Measurements from ENCODE around the gene THEMIS2. TPM values are rescaled to one million over a fixed set of nuclear protein-coding genes. Genes with fewer than 3 reads are reported as not detected.

Gene THEMIS2
- polyA plus RNA-seq, 1 donor (not counting 4 experiments of a cell fraction or from before 2014, with no cell fraction given), result 1.3 TPM

GRCh38 chr1:27912429-27912828 lies 40.1 kb downstream of the THEMIS2 start:
- H3K27ac ChIP-seq (ENCODE audit: control insufficient read depth, insufficient read depth, low read length), result no peak overlapping the region
- H3K9me1 ChIP-seq (ENCODE audit: control insufficient read depth, extremely low read depth, insufficient read depth, low read length), result no peaks in the 10 kb centered on the region
- dilution Hi-C loops (cut with MboI; ENCODE audit: extremely low pct_ligation_motif_present, low sequenced_read_pairs), result no loop called here
- H2AFZ ChIP-seq (ENCODE audit: control insufficient read depth, low read length), result no peak overlapping the region
- no peak overlapping the region for H3K4me2 ChIP-seq (ENCODE audit: control insufficient read depth, extremely low read depth, insufficient read depth, low read depth, low read length)
- DNase-seq (ENCODE audit: low read depth, low spot score), result no peak
- H3K27me3 ChIP-seq (ENCODE audit: control insufficient read depth, extremely low read depth, insufficient read depth, low read length), result no peaks in the 10 kb centered on the region
- peaks cover 9 to 11% of the 10 kb centered on the region in 2 experiments for H3K36me3 ChIP-seq (ENCODE audit: control insufficient read depth in 2 of 2, extremely low read depth in 1 of 2, insufficient read depth in 2 of 2, low read length in 2 of 2)
- no peak overlapping the region for H3K4me3 ChIP-seq (ENCODE audit: control insufficient read depth in 2 of 3, extremely low read depth in 1 of 3, insufficient read depth in 2 of 3, low read depth in 1 of 3, low read length in 3 of 3)
- no peak for FAIRE-seq
- no peaks in the 10 kb centered on the region for H3K9me3 ChIP-seq (ENCODE audit: control insufficient read depth, low read depth, low read length)
- no peak for TF ChIP-seq CTCF (optimal IDR thresholded peaks at IDR 0.05 in 1 of 3, IDR thresholded peaks at IDR 0.05 in 1 of 3, conservative IDR thresholded peaks at IDR 0.05 in 1 of 3; ENCODE audit: extremely low read depth in 1 of 3, insufficient read depth in 2 of 3, low read length in 3 of 3)
- TF ChIP-seq EZH2 (IDR thresholded peaks at IDR 0.05; ENCODE audit: low read length), result no peak
- H3K79me2 ChIP-seq (ENCODE audit: control insufficient read depth, insufficient read depth, low read length), result peaks cover 7% of the 10 kb centered on the region
- H3K9ac ChIP-seq (ENCODE audit: control insufficient read depth, extremely low read depth, insufficient read depth, low read length), result no peak overlapping the region
- H4K20me1 ChIP-seq (ENCODE audit: control insufficient read depth, extremely low read depth, insufficient read depth, low read length), result no peaks in the 10 kb centered on the region
- H3K4me1 ChIP-seq (ENCODE audit: control insufficient read depth, extremely low read depth, insufficient read depth, low read length), result peaks cover 6% of the 10 kb centered on the region

DNA sequence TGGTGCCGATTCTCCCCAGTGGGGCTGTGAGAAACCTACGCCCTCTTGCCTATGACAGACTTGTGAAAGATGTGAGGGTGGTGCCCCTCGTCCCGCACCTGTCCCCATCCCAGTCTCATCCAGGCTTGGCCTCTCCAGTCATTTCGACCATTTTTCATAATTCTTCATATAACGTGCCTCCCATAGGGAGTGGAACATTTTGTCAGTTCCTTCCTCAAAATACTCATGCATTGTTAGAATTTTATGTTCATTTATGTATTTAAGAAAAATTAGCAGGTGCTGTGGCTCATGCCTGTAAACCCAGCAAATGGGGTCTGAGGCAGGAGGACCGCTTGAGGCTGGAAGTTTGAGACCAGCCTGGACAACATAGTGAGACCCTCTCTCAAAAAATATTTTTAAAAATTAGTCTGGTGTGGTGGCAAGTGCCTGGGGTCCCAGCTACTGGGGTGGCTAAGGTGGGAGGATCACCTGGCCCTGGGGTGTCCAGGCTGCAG lies 42.8 kb downstream of the THEMIS2 start:
- no peaks in the 10 kb centered on the region for H3K9me1 ChIP-seq (ENCODE audit: control insufficient read depth, extremely low read depth, insufficient read depth, low read length)
- no peaks in the 10 kb centered on the region for H3K27me3 ChIP-seq (ENCODE audit: control insufficient read depth, extremely low read depth, insufficient read depth, low read length)
- H3K4me2 ChIP-seq (ENCODE audit: control insufficient read depth, extremely low read depth, insufficient read depth, low read depth, low read length), result peak overlapping the region; percentile 84
- no peak for DNase-seq (ENCODE audit: low read depth, low spot score)
- no peak for TF ChIP-seq EZH2 (IDR thresholded peaks at IDR 0.05; ENCODE audit: low read length)
- peak overlapping the region; percentile 91 for H2AFZ ChIP-seq (ENCODE audit: control insufficient read depth, low read length)
- dilution Hi-C loops (cut with MboI; ENCODE audit: extremely low pct_ligation_motif_present, low sequenced_read_pairs), result no loop called here
- H3K79me2 ChIP-seq (ENCODE audit: control insufficient read depth, insufficient read depth, low read length), result peaks cover 7% of the 10 kb centered on the region
- no peak overlapping the region for H3K27ac ChIP-seq (ENCODE audit: control insufficient read depth, insufficient read depth, low read length)
- H3K4me3 ChIP-seq (ENCODE audit: control insufficient read depth in 2 of 3, extremely low read depth in 1 of 3, insufficient read depth in 2 of 3, low read depth in 1 of 3, low read length in 3 of 3), result peak overlapping the region in 1 of 3 experiments; percentile 40
- peaks cover 3 to 5% of the 10 kb centered on the region in 2 experiments for H3K36me3 ChIP-seq (ENCODE audit: control insufficient read depth in 2 of 2, extremely low read depth in 1 of 2, insufficient read depth in 2 of 2, low read length in 2 of 2)
- FAIRE-seq, result no peak
- no peak overlapping the region for H3K9ac ChIP-seq (ENCODE audit: control insufficient read depth, extremely low read depth, insufficient read depth, low read length)
- H3K9me3 ChIP-seq (ENCODE audit: control insufficient read depth, low read depth, low read length), result no peaks in the 10 kb centered on the region
- no peaks in the 10 kb centered on the region for H4K20me1 ChIP-seq (ENCODE audit: control insufficient read depth, extremely low read depth, insufficient read depth, low read length)
- H3K4me1 ChIP-seq (ENCODE audit: control insufficient read depth, extremely low read depth, insufficient read depth, low read length), result peaks cover 16% of the 10 kb centered on the region

DNA sequence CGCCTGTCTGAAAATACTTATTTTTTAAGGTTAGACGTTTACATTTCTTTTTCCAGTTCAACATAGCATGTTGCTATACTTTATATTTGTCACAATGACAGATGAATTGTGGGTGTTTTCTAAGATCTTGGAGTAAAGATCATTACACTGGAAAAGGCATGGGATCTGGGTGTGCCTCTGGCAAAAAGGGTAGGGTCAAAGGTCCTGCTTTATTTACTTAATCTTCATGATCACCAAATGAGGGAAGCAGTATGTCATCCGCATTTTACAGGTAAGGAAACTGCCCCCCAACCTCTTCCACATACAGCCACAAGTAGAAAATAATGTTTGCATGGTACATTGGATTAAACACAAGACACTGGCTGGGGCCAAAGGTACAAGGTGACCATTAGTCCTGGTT lies 49.9 kb downstream of the THEMIS2 start:
- dilution Hi-C loops (cut with MboI; ENCODE audit: extremely low pct_ligation_motif_present, low sequenced_read_pairs), result no loop called here
- H2AFZ ChIP-seq (ENCODE audit: control insufficient read depth, low read length), result no peak overlapping the region
- no peak for DNase-seq (ENCODE audit: low read depth, low spot score)
- no peak overlapping the region for H3K4me2 ChIP-seq (ENCODE audit: control insufficient read depth, extremely low read depth, insufficient read depth, low read depth, low read length)
- no peaks in the 10 kb centered on the region for H4K20me1 ChIP-seq (ENCODE audit: control insufficient read depth, extremely low read depth, insufficient read depth, low read length)
- no peaks in the 10 kb centered on the region for H3K79me2 ChIP-seq (ENCODE audit: control insufficient read depth, insufficient read depth, low read length)
- H3K9ac ChIP-seq (ENCODE audit: control insufficient read depth, extremely low read depth, insufficient read depth, low read length), result no peak overlapping the region
- H3K4me3 ChIP-seq (ENCODE audit: control insufficient read depth in 2 of 3, extremely low read depth in 1 of 3, insufficient read depth in 2 of 3, low read depth in 1 of 3, low read length in 3 of 3), result no peak overlapping the region
- no peaks in the 10 kb centered on the region for H3K27me3 ChIP-seq (ENCODE audit: control insufficient read depth, extremely low read depth, insufficient read depth, low read length)
- no peak for FAIRE-seq
- H3K9me1 ChIP-seq (ENCODE audit: control insufficient read depth, extremely low read depth, insufficient read depth, low read length), result no peaks in the 10 kb centered on the region
- H3K36me3 ChIP-seq (ENCODE audit: control insufficient read depth in 2 of 2, extremely low read depth in 1 of 2, insufficient read depth in 2 of 2, low read length in 2 of 2), result no peaks in the 10 kb centered on the region
- TF ChIP-seq CTCF (optimal IDR thresholded peaks at IDR 0.05 in 1 of 3, IDR thresholded peaks at IDR 0.05 in 1 of 3, conservative IDR thresholded peaks at IDR 0.05 in 1 of 3; ENCODE audit: extremely low read depth in 1 of 3, insufficient read depth in 2 of 3, low read length in 3 of 3), result no peak
- no peak for TF ChIP-seq EZH2 (IDR thresholded peaks at IDR 0.05; ENCODE audit: low read length)
- H3K9me3 ChIP-seq (ENCODE audit: control insufficient read depth, low read depth, low read length), result no peaks in the 10 kb centered on the region
- H3K27ac ChIP-seq (ENCODE audit: control insufficient read depth, insufficient read depth, low read length), result no peak overlapping the region
- peaks cover 12% of the 10 kb centered on the region for H3K4me1 ChIP-seq (ENCODE audit: control insufficient read depth, extremely low read depth, insufficient read depth, low read length)
